SK-N-SH (cell line): Measurements from ENCODE around the gene CNTNAP5. TPM values are rescaled to one million over a fixed set of nuclear protein-coding genes. Genes with fewer than 3 reads are reported as not detected.
A peak's percentile ranks its signal among the peaks of the same experiment; 100 is the strongest.

Experiments
- CTCF ChIA-PET: fragments of 300-600, 350-600 bp; formaldehyde crosslinking; extraction: SDS; loops from one replicate; lab custom pipeline; 2021; lab: Yijun Ruan, JAX
- POLR2A ChIA-PET: fragments of 350-600 bp; sonication (Branson Sonifier 250); formaldehyde crosslinking; extraction: SDS; loops from one replicate; lab custom pipeline; 2020; ENCODE audit warnings: antibody characterized with exemption, inconsistent platforms; lab: Yijun Ruan, JAX
- DNase-seq: peaks from one replicate; pipeline ENCODE4 v3.0.0; 2012
- H2AFZ ChIP-seq: fragments of 200-600 bp; sonication (generic); 2 replicates; pipeline ENCODE4 v1.8.1; 2016; ENCODE audit warnings: antibody characterized with exemption, mild to moderate bottlenecking, low read depth
- H3F3A ChIP-seq: fragments of 200-600 bp; sonication (generic); replicated peaks from 2 replicates; pipeline ENCODE3; 2016; ENCODE audit warnings: antibody characterized with exemption, mild to moderate bottlenecking; ENCODE audit not compliant: insufficient read depth
- H3K27ac ChIP-seq, 2 experiments: fragments of 200-500 bp in 1 of 2; fragments of 200-600 bp in 1 of 2; sonication (Bioruptor generic) in 1 of 2; sonication (generic), shearing (Covaris generic) in 1 of 2; 2 replicates each; pipeline versions ENCODE4 v1.5.1 to v1.6.1; 2014 to 2016; ENCODE audit warnings: low read depth in 2 of 2, inconsistent platforms in 1 of 2, low read length in 1 of 2, mild to moderate bottlenecking in 1 of 2, mixed read lengths in 1 of 2
- H3K27me3 ChIP-seq: fragments of 200-600 bp; sonication (generic), shearing (Covaris generic); 2 replicates; pipeline ENCODE4 v1.6.1; 2016; ENCODE audit warnings: mixed run types; ENCODE audit not compliant: insufficient read depth
- H3K36me3 ChIP-seq, 2 experiments: fragments of 200-500 bp in 1 of 2; fragments of 200-600 bp in 1 of 2; sonication (Bioruptor generic) in 1 of 2; sonication (generic) in 1 of 2; replicated peaks in 1 of 2; 2 replicates each; pipeline versions ENCODE3 to v1.5.1; 2014 to 2016; ENCODE audit warnings: low read length in 1 of 2, mild to moderate bottlenecking in 1 of 2; ENCODE audit not compliant: insufficient read depth in 2 of 2, control insufficient read depth in 1 of 2
- H3K4me1 ChIP-seq, 2 experiments: fragments of 200-500 bp in 1 of 2; fragments of 200-600 bp in 1 of 2; sonication (Bioruptor generic) in 1 of 2; sonication (generic), shearing (Covaris generic) in 1 of 2; 2 replicates each; pipeline versions ENCODE4 v1.5.1 to v1.6.1; 2014 to 2016; ENCODE audit warnings: low read depth in 1 of 2, low read length in 1 of 2, mixed run types in 1 of 2; ENCODE audit not compliant: insufficient read depth in 2 of 2, control insufficient read depth in 1 of 2
- H3K4me2 ChIP-seq: fragments of 200-600 bp; sonication (generic), shearing (Covaris generic); 2 replicates; pipeline ENCODE4 v1.6.1; 2017; ENCODE audit warnings: mixed run types
- H3K4me3 ChIP-seq, 2 experiments: fragments of 200-500 bp in 1 of 2; fragments of 200-600 bp in 1 of 2; sonication (Bioruptor generic) in 1 of 2; sonication (generic), shearing (Covaris generic) in 1 of 2; 2 replicates each; pipeline versions ENCODE4 v1.5.1 to v1.8.1; 2014 to 2016; ENCODE audit warnings: low read depth in 2 of 2, inconsistent platforms in 1 of 2, low read length in 1 of 2, mild to moderate bottlenecking in 1 of 2, mixed read lengths in 1 of 2, moderate library complexity in 1 of 2
- H3K79me2 ChIP-seq: fragments of 200-600 bp; sonication (generic); 2 replicates; pipeline ENCODE4 v1.8.1; 2017; ENCODE audit warnings: mild to moderate bottlenecking; ENCODE audit not compliant: insufficient read depth
- H3K9ac ChIP-seq: fragments of 200-600 bp; sonication (generic); 2 replicates; pipeline ENCODE4 v1.6.1; 2017; ENCODE audit warnings: mixed run types
- H3K9me2 ChIP-seq: fragments of 200-600 bp; sonication (generic); 2 replicates; pipeline ENCODE4 v1.6.1; 2017; ENCODE audit warnings: mixed run types
- H3K9me3 ChIP-seq: fragments of 200-600 bp; sonication (generic); 2 replicates; pipeline ENCODE4 v1.6.1; 2017; ENCODE audit warnings: mixed run types, mild to moderate bottlenecking, moderate library complexity
- H4K20me1 ChIP-seq: fragments of 200-600 bp; sonication (generic); 2 replicates; pipeline ENCODE4 v1.6.1; 2017; ENCODE audit warnings: mild to moderate bottlenecking, mixed run types; ENCODE audit not compliant: insufficient read depth
- CHD2 ChIP-seq: fragments of 150-350 bp; IDR thresholded peaks from 2 replicates; pipeline ENCODE4 v1.6.1; 2018; ENCODE audit warnings: low read length; ENCODE audit not compliant: partially characterized antibody
- EP300 ChIP-seq, 2 experiments: IDR thresholded peaks; 2 replicates each; pipeline versions ENCODE4 v1.4.0 to v1.6.1; 2012; ENCODE audit warnings: borderline replicate concordance in 1 of 2, low read depth in 1 of 2, low read length in 1 of 2
- EZH2phosphoT487 ChIP-seq: fragments of 200-600 bp; sonication (generic); IDR thresholded peaks from 2 replicates; pipeline ENCODE4 v1.6.1; 2017; ENCODE audit warnings: low read depth, mixed run types, mild to moderate bottlenecking, antibody characterized with exemption, moderate library complexity, borderline replicate concordance
- FOXJ3 ChIP-seq: sonication (generic); formaldehyde crosslinking; IDR thresholded peaks from 2 replicates; pipeline ENCODE4 v1.5.1; 2020; ENCODE audit warnings: mild to moderate bottlenecking, missing genetic modification reagents
- GABPA ChIP-seq: IDR thresholded peaks from 2 replicates; pipeline ENCODE4 v1.4.0; 2012; ENCODE audit warnings: low read depth, mild to moderate bottlenecking
- GATA2 ChIP-seq: sonication (generic); formaldehyde crosslinking; IDR thresholded peaks from 2 replicates; pipeline ENCODE4 v1.5.0; 2020; ENCODE audit warnings: mild to moderate bottlenecking, missing genetic modification reagents
- IRF3 ChIP-seq: fragments of 150-350 bp; IDR thresholded peaks from 2 replicates; pipeline ENCODE4 v1.6.1; 2016; ENCODE audit warnings: mild to moderate bottlenecking, low read depth, low read length
- MAX ChIP-seq: IDR thresholded peaks from 2 replicates; pipeline ENCODE4 v1.4.0; 2012; ENCODE audit warnings: low read depth
- NFIC ChIP-seq: IDR thresholded peaks from 2 replicates; pipeline ENCODE4 v1.4.0; 2012; ENCODE audit warnings: borderline replicate concordance
- RAD21 ChIP-seq: IDR thresholded peaks from 2 replicates; pipeline ENCODE4 v1.6.1; 2012; ENCODE audit warnings: mild to moderate bottlenecking, low read length
- RCOR1 ChIP-seq: fragments of 150-350 bp; IDR thresholded peaks from 2 replicates; pipeline ENCODE4 v1.6.1; 2017; ENCODE audit warnings: antibody characterized with exemption, low read length
- REST ChIP-seq: IDR thresholded peaks from 2 replicates; pipeline ENCODE4 v1.6.1; 2012; ENCODE audit warnings: mild to moderate bottlenecking, low read depth, low read length, moderate library complexity
- RFX5 ChIP-seq: IDR thresholded peaks from 2 replicates; pipeline ENCODE4 v1.6.1; 2012; ENCODE audit warnings: mild to moderate bottlenecking, improper control_type of control experiment, low read length
- TCF12 ChIP-seq: IDR thresholded peaks from 2 replicates; pipeline ENCODE4 v1.4.0; 2012
- WGBS: methylation state at CpG from one replicate; pipeline ENCODE4 v1.1.6; 2017; ENCODE audit warnings: low lambda C conversion rate; 5-methylcytosine and 5-hydroxymethylcytosine counted together
- polyA plus RNA-seq, 3 experiments: library from polyadenylated mRNA; depleted of rRNA; stranded (reverse); fragments of >200 nt; gene quantifications; 2 replicates each; pipeline ENCODE4 v1.2.3, GENCODE V29; 2012

Gene CNTNAP5
- polyA plus RNA-seq, 1 of the 3 experiments (the other 2 are of a cell fraction) = 0.08 TPM

GRCh38 chr2:124316133-124316532 is 291.0 kb downstream of the CNTNAP5 start:
- POLR2A ChIA-PET = no interaction called here
- no peaks in the 10 kb centered on the region for H3K79me2 ChIP-seq
- 2% methylated on average over 3 of the region's 3 CpGs for WGBS
- no peak overlapping the region for H3K4me3 ChIP-seq
- DNase-seq = peak; percentile 62
- H4K20me1 ChIP-seq = no peaks in the 10 kb centered on the region
- H3K4me2 ChIP-seq = no peak overlapping the region
- H3F3A ChIP-seq = no peaks in the 10 kb centered on the region
- peak overlapping the region in 1 of 2 experiments; percentile 85; a peak in 2 of 4 replicates for H3K27ac ChIP-seq
- no peaks in the 10 kb centered on the region for H3K36me3 ChIP-seq
- no peak overlapping the region for H2AFZ ChIP-seq
- H3K27me3 ChIP-seq = no peaks in the 10 kb centered on the region
- peaks cover 0 to 27% of the 10 kb centered on the region in 2 experiments; a peak in 2 of 4 replicates for H3K4me1 ChIP-seq
- CTCF ChIA-PET = no interaction called here
- H3K9me2 ChIP-seq = no peaks in the 10 kb centered on the region
- TF ChIP-seq IRF3 (no peak), FOXJ3 (peak; percentile 58), GABPA (no peak), RFX5 (no peak), MAX (no peak), GATA2 (CRISPR knock-in tag) (peak; percentile 52), NFIC (no peak), RAD21 (0 out of 2 replicates have a peak, but pooled peaks have one; percentile 3), EZH2phosphoT487 (no peak), RCOR1 (peak; percentile 87; the same call in 1 of the 2 replicates), TCF12 (peak; percentile 15; the same call in 1 of the 2 replicates), EP300 (IDR thresholded peaks at IDR 0.05; ENCODE audit: borderline replicate concordance in 1 of 2, low read depth in 1 of 2, low read length in 1 of 2) (peak in 1 of 2 experiments; percentile 98; a peak in 2 of 4 replicates), CHD2 (peak; percentile 84), REST (no peak)
- H3K9me3 ChIP-seq = no peaks in the 10 kb centered on the region; the same call in 1 of the 2 replicates
- no peak overlapping the region for H3K9ac ChIP-seq
